ENCODE measurements around the gene ZBTB38.
A peak's percentile ranks its signal among the peaks of the same experiment; 100 is the strongest.

The ZBTB38 gene

DNA sequence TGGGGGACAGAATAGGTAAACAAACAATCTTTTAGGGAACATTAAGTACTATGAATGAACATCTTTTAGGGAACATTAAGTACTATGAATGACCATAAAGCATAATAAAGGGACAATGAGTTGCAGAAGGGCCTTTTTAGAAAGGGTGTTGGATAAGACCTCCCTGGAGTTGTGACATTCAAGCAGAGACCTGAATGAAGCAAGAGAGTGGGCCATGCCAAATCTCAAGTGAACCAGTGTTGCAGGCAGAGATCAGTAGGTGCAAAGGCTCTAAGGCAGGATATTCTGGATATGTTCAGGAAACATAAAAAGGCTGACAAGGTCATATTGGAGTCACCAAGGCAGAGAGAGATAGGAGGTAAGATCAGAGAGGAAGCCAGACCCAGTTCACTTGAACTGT lies 29.4 kb upstream of the ZBTB38 start:
- DNase-seq (ENCODE audit: low read depth in 2 of 2): no peak

GRCh38 chr3:141341536-141341935 lies 26.8 kb upstream of the ZBTB38 start:
- DNase-seq (ENCODE audit: low read depth in 2 of 2): no peak

- DNase-seq (ENCODE audit: low read depth in 2 of 2): no peak
Observed at GRCh38 chr3:141342386-141342785, 25.9 kb upstream of the ZBTB38 start.

DNA sequence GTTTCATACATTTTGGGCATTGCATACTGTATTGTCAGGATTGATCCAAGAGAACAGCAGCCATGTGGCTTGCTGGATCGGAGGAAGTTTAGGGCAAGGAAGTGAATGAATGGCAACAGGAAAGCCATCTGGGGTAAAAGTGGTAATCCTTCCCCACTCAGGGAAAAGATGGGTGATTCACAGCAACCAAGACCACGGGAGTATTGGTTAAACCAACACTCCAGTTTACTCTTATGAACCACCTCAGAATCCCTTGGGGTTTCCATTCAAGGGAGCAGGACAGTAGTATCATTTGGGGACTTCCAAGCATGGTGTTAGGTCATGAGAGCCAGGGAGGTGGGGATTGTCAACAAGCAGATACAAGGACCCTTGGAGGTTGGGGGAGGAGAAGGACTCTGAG lies 25.2 kb upstream of the ZBTB38 start:
- DNase-seq (ENCODE audit: low read depth in 2 of 2): no peak

DNA sequence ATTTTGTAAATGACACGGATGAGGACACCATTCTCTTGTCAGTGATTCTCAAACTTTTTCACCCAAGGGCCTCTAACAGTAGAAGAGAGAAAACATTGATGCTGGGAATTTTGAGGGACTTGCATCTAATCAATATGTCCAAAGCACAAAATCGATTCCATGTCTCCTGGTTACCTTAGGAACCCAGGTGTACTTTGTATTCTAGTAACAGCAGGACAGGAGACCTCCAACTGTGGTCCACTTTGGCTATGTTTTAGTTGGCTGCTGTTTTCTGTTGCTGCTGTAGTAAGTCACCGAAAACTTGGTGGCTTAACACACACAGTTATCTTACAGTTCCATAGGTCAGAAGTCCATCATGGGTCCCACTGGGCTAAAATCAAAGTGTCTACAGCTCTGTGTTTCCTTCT lies 24.4 kb upstream of the ZBTB38 start:
- no peak for DNase-seq (ENCODE audit: low read depth in 2 of 2)

DNA sequence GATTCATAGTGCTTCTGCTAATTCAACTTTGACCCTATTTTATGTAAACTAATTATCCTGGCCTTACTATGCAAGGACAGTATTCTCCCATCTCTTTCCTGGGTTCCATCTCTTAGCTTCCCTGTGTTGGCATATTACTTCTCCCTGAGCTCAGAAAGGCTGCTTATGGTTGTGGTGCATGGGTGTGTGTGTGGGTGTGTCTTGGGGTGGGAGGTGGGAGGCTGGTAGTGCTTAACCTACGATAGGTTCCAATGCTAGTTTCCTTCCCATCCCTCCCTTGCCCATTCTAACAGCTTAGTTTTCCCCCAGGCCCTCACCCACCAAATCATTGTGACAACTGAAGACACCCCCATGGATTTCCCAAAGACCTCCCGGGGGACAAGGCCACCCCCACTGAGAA lies 22.8 kb upstream of the ZBTB38 start:
- no peak for DNase-seq (ENCODE audit: low read depth in 2 of 2)

- DNase-seq (ENCODE audit: low read depth in 2 of 2): no peak
Observed at GRCh38 chr3:141346007-141346406, 22.3 kb upstream of the ZBTB38 start.

DNA sequence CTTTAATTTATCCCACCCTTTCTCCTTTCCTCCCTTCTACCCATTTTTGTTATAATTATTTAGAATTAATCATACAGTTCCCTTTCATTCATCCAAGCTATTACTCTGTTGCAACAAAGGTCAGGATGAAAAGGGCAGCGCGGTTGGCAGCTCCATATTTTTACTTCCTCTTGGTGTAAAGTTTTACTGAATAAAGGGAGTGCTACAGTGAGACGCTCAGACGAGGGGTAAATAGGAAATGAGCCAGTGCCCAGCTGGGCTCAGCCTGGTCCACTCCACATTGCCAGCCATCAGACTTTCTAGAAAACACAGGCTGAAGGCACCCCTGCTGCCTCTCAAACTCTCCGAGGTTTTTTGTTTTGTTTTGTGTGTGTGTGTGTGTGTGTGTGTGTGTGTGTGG lies 21.9 kb upstream of the ZBTB38 start:
- DNase-seq (ENCODE audit: low read depth in 2 of 2): no peak

- no peak for DNase-seq (ENCODE audit: low read depth in 2 of 2)
Observed at GRCh38 chr3:141346839-141347238, 21.5 kb upstream of the ZBTB38 start.

DNA sequence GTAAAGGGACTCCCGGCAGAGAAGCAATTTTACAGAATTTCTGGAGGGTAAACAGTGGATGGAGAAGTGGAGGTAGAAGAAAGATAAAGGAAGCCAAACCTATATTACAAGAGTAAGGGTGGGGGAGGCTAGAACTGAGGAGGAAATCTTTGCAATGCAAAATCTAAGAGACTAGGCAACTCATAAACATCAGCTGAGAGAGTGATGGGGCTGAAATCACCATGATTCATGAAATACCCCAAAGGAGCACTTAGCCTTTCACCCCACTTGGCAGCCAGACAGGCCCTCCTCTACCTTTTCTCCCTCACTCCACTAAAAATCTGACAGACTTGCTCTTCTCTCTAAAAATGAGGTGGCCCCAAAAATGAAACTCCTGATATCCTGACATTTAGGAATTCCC lies 19.5 kb upstream of the ZBTB38 start:
- no peak for DNase-seq (ENCODE audit: low read depth in 2 of 2)

DNA sequence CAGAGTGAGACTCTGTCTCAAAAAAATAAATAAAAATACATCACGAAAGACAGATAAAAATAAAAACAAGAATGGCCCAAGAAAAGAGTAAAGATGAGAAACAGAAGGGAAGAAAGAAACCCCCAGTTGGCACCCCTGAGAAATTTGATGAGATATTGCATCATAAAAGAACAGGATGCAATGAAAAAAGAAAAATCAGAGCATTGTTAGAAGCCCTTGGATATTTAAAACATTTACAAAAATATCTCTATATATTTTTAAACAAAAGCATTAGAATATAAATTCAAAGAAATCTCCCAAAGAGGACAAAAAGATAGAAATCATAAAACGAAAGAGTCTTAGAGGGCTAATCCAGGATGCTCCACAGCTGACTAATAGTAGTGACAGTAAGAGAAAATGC lies 18.6 kb upstream of the ZBTB38 start:
- DNase-seq (ENCODE audit: low read depth in 2 of 2): no peak

DNA sequence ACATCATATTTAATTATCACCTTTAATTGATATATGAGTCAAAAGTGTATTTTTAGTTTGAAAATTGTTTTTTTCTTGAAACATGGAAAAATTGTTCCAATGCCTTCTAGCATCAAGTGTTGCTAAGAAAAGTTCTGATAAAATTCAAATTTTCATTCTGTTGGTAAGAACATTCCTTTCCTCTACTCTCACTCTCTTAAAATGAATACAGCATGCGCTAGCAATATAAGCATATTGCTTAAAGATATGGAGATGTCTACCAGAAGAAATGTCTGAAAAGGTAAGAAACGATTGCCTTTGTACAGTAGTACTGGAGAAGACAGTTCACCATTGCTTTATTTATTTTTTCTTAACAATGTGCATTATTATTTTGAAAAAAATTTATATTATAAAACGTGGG lies 17.6 kb upstream of the ZBTB38 start:
- no peak for DNase-seq (ENCODE audit: low read depth in 2 of 2)

DNA sequence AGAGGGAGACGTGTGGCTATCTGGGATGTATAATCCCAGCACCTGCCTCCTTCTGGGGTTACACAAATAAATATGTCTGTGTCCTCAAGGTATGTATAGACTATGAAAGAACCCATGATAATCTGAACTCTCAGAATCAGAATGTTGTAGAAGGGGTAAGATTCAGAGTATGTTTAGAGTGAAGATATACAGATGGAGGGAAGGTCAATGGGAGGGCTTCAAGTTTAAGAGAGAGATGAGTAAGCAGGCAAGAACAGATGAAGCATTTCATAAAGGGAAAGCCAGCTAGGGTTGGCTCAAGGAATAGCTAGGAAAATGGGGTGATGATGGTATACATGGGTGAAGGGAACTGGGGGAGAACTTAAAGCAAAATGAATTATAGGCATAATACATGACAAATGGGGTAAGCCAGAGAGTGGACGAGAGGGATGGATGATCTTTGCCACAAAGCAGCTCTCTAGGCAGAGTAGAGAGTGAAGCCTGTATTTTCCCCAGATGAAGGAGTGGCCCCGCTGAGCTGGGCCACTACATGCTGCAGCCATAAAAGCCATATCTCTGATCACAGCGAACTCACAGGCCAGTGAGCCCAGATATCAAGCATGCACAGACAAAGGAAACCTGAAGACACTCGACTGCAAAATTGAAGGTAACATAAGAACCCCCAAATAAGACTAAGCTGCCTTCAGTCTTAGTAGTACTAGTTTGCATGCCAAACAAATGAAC lies 15.9 kb upstream of the ZBTB38 start:
- DNase-seq (ENCODE audit: low read depth in 2 of 2): no peak

GRCh38 chr3:141353652-141354495 lies 14.4 kb upstream of the ZBTB38 start:
- DNase-seq (ENCODE audit: low read depth in 2 of 2): no peak

GRCh38 chr3:141354517-141354916 lies 13.8 kb upstream of the ZBTB38 start:
- no peak for DNase-seq (ENCODE audit: low read depth in 2 of 2)

GRCh38 chr3:141355242-141355641 lies 13.1 kb upstream of the ZBTB38 start:
- no peak for DNase-seq (ENCODE audit: low read depth in 2 of 2)

- DNase-seq (ENCODE audit: low read depth in 2 of 2): no peak
Observed at GRCh38 chr3:141356046-141356445, 12.3 kb upstream of the ZBTB38 start.

- DNase-seq (ENCODE audit: low read depth in 2 of 2): peak; percentile 71 to 73
Observed at GRCh38 chr3:141360888-141361598, 7.3 kb upstream of the ZBTB38 start.

GRCh38 chr3:141362736-141363135 lies 5.6 kb upstream of the ZBTB38 start:
- DNase-seq (ENCODE audit: low read depth in 2 of 2): no peak

DNA sequence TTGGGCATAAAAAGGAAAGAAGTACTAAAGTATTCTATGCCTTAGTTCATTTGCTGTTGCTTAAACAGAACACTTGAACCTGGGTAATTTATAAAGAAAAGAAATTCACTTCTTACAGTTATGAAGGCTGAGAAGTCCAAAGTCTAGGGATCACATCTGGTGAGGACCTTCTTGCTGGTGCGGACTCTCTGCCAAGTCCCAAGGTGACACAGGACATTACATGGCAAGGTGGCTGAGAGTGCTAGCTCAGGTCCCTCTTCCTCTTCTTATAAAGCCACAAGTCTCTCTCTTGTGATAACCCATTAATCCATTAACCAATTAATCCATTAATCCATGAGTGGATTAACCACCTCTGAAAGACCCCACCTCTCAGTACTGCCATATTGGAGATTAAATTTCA lies 3.1 kb upstream of the ZBTB38 start:
- DNase-seq (ENCODE audit: low read depth in 2 of 2): no peak

- DNase-seq (ENCODE audit: low read depth in 2 of 2): peak; percentile 87 to 88
Observed at GRCh38 chr3:141366285-141367037, 1.8 kb upstream of the ZBTB38 start.

Measured in fibroblast of skin of left quadriceps (primary cell).